Suprapubic skin (tissue), 4 donors: Measurements from ENCODE around the gene FOXE3.

Experiments used
- POLR2A ChIP-seq, 2 donors: fragments of 450-650 bp; IDR thresholded peaks; one replicate each; pipeline ENCODE4 v1.6.1; 2017; ENCODE audit warnings: antibody characterized with exemption in 2 of 2, mild to moderate bottlenecking in 2 of 2, moderate library complexity in 2 of 2
- POLR2AphosphoS5 ChIP-seq, 3 donors: sonication (generic); formaldehyde crosslinking; IDR thresholded peaks; one replicate each; pipeline ENCODE4 v1.6.1; 2017; ENCODE audit warnings: antibody characterized with exemption in 3 of 3
- TF ChIP-seq, protein P1 (sequence below), 2 donors: fragments of 200-600 bp in 1 of 2; fragments of 450-650 bp in 1 of 2; sonication (generic) in 1 of 2; IDR thresholded peaks; one replicate each; pipeline ENCODE4 v1.5.1; 2016 to 2019; ENCODE audit warnings: antibody characterized with exemption in 2 of 2, mild to moderate bottlenecking in 1 of 2, moderate library complexity in 1 of 2

DNA sequence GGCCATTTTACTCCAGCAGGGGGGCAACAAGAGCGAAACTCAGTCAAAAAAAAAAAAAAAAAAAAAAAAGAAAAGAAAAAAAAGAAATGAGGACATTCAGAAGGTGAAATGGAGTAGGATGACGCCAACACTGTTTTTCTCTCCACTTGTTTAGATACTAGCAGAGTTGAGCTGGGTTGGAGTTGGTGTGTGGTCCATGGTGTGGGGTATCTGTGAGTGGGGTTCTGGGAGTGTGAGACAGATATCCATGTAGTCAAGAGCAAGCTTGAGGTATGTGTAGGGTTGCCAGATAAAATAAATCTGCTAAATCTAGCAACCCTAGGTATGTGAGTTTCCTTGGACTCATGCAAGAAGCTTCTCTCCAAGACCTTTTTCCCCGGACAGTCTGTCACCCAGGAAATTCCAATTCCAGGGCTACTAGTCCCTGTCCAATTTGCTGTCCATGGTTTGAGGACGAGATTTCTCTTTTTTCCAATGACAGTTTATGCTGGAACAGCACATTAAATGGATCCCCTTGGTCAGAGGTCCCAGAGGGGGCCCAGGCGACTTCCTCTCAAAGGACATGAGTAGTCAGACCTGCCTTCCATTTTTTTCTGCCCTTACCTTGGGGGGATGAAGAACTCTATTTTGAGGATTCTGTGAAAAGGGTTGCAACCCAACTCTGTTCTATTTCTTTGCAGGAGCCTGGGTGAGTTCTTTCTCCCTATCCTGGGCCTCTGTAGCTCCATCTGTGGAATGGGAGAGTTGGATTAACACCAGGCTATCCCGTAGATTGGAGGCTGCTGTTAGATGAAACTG is 19.6 kb downstream of the FOXE3 start:
- TF ChIP-seq POLR2A (IDR thresholded peaks at IDR 0.05) (no peak), POLR2AphosphoS5 (IDR thresholded peaks at IDR 0.05) (no peak)
- TF ChIP-seq, protein P1, sequence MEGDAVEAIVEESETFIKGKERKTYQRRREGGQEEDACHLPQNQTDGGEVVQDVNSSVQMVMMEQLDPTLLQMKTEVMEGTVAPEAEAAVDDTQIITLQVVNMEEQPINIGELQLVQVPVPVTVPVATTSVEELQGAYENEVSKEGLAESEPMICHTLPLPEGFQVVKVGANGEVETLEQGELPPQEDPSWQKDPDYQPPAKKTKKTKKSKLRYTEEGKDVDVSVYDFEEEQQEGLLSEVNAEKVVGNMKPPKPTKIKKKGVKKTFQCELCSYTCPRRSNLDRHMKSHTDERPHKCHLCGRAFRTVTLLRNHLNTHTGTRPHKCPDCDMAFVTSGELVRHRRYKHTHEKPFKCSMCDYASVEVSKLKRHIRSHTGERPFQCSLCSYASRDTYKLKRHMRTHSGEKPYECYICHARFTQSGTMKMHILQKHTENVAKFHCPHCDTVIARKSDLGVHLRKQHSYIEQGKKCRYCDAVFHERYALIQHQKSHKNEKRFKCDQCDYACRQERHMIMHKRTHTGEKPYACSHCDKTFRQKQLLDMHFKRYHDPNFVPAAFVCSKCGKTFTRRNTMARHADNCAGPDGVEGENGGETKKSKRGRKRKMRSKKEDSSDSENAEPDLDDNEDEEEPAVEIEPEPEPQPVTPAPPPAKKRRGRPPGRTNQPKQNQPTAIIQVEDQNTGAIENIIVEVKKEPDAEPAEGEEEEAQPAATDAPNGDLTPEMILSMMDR (IDR thresholded peaks at IDR 0.05): no peak
